K562 (cell line): ENCODE measurements around the gene PRR7. TPM values are rescaled to one million over a fixed set of nuclear protein-coding genes. Genes with fewer than 3 reads are reported as not detected.

Experiments
- ETV1 ChIP-seq: fragments of 450-650 bp; conservative IDR thresholded peaks from 2 replicates; pipeline ENCODE4 v1.6.1; 2016; ENCODE audit warnings: missing genetic modification characterization, control low read depth, low read depth, missing compliant biosample characterization
- FOS ChIP-seq: IDR thresholded peaks from 3 replicates; pipeline ENCODE4 v1.6.1; 2011; ENCODE audit not compliant: insufficient read length; ENCODE audit errors: extremely low read depth
- HCFC1 ChIP-seq: IDR thresholded peaks from 2 replicates; pipeline ENCODE4 v1.6.1; 2012; ENCODE audit warnings: low read depth, low read length, improper control_type of control experiment
- HOXB6 ChIP-seq: fragments of 250-450 bp; sonication (Bioruptor Pico); IDR thresholded peaks from 2 replicates; pipeline ENCODE4 v1.5.1; 2022; ENCODE audit warnings: mild to moderate bottlenecking, borderline replicate concordance
- MEIS2 ChIP-seq: fragments of 450-650 bp; IDR thresholded peaks from 2 replicates; pipeline ENCODE4 v1.6.1; 2014; ENCODE audit warnings: mild to moderate bottlenecking; ENCODE audit not compliant: partially characterized antibody
- MYC ChIP-seq, 2 experiments: fragments of 250-450 bp in 1 of 2; sonication (Bioruptor Pico) in 1 of 2; IDR thresholded peaks; 2 replicates each; pipeline versions ENCODE4 v1.5.1 to v1.6.1; 2012 to 2021; ENCODE audit warnings: low read depth in 2 of 2, borderline replicate concordance in 1 of 2, improper control_type of control experiment in 1 of 2, low read length in 1 of 2, mild to moderate bottlenecking in 1 of 2, moderate library complexity in 1 of 2
- NCOR1 ChIP-seq: fragments of 450-650 bp; IDR thresholded peaks from 2 replicates; pipeline ENCODE4 v1.6.1; 2016; ENCODE audit warnings: mild to moderate bottlenecking, moderate library complexity
- RBM17 ChIP-seq: fragments of 200-400 bp; formaldehyde crosslinking; IDR thresholded peaks from 2 replicates; pipeline ENCODE4 v1.6.1; 2017; ENCODE audit warnings: low read depth, mild to moderate bottlenecking, low read length, borderline replicate concordance
- RBM22 ChIP-seq: fragments of 200-400 bp; formaldehyde crosslinking; IDR thresholded peaks from 2 replicates; pipeline ENCODE4 v1.6.1; 2018; ENCODE audit warnings: low read length, low read depth; ENCODE audit not compliant: poor library complexity, severe bottlenecking
- SIRT6 ChIP-seq: IDR thresholded peaks from one replicate; pipeline ENCODE4 v1.6.1; 2012; ENCODE audit warnings: low read depth, mild to moderate bottlenecking, control low read depth, inconsistent platforms, low read length, moderate library complexity
- TAF7 ChIP-seq: fragments of 450-650 bp; IDR thresholded peaks from 2 replicates; pipeline ENCODE4 v1.6.1; 2016; ENCODE audit warnings: missing genetic modification characterization, missing compliant biosample characterization
- TBP ChIP-seq: optimal IDR thresholded peaks from 2 replicates; pipeline ENCODE3; 2011; ENCODE audit warnings: low read depth, low read length, improper control_type of control experiment
- ZFP1 ChIP-seq: fragments of 450-650 bp; formaldehyde crosslinking; IDR thresholded peaks from 2 replicates; pipeline ENCODE4 v1.4.0; 2020; ENCODE audit warnings: mild to moderate bottlenecking, mixed read lengths
- ZNF24 ChIP-seq: fragments of 450-650 bp; IDR thresholded peaks from 2 replicates; pipeline ENCODE4 v1.6.1; 2016
- ZNF324 ChIP-seq: fragments of 250-450 bp; sonication (Bioruptor Pico); IDR thresholded peaks from 2 replicates; pipeline ENCODE4 v1.4.0; 2020; ENCODE audit warnings: mild to moderate bottlenecking
- polyA plus RNA-seq, 8 experiments: library from polyadenylated mRNA; depleted of rRNA in 4 of 8; stranded (reverse) in 5 of 8; unstranded in 3 of 8; fragments of >200 nt; fragmentation: Nextera tagmentation in 2 of 8; fragmentation: Illumina TruSeq in 1 of 8; extraction: Ambion mirVana in 2 of 8; extraction: Trizol in 1 of 8; gene quantifications; 2 replicates each; pipeline versions ENCODE4 v1.2.1 to v1.2.3, GENCODE V29; 2011 to 2014; ENCODE audit warnings: inconsistent platforms in 1 of 8, missing spikeins in 1 of 8
- total RNA-seq, 7 experiments: library from RNA; depleted of rRNA in 6 of 7; stranded (reverse); fragments of >200 nt in 6 of 7; fragmentation: Illumina TruSeq in 2 of 7; extraction: Trizol in 2 of 7; gene quantifications; 2 replicates each; pipeline versions ENCODE4 v1.2.1 to v1.2.3, GENCODE V29; 2011 to 2021; ENCODE audit warnings: low replicate concordance in 1 of 7
- TF ChIP-seq, protein P1 (sequence below): fragments of 250-450 bp; sonication (Bioruptor Pico); IDR thresholded peaks from 2 replicates; pipeline ENCODE4 v1.5.0; 2021
- TF ChIP-seq, protein P2 (sequence below): fragments of 450-650 bp; formaldehyde crosslinking; IDR thresholded peaks from 2 replicates; pipeline ENCODE4 v1.4.0; 2020; ENCODE audit warnings: mild to moderate bottlenecking, moderate library complexity
- TF ChIP-seq, protein P3 (sequence below): sonication (generic); formaldehyde crosslinking; IDR thresholded peaks from 2 replicates; pipeline ENCODE4 v1.8.1; 2023; ENCODE audit warnings: mild to moderate bottlenecking, missing genetic modification reagents, moderate library complexity
- TF ChIP-seq, protein P4 (sequence below), 2 experiments: fragments of 450-650 bp; IDR thresholded peaks; 2 replicates each; pipeline ENCODE4 v1.6.1; 2018; ENCODE audit warnings: mild to moderate bottlenecking in 2 of 2, low read depth in 1 of 2; ENCODE audit not compliant: partially characterized antibody in 2 of 2

The PRR7 gene
- total and polyA plus RNA-seq, 9 of the 15 experiments (the other 6 are each of a cell fraction or from before 2014, with no cell fraction given), result 0.80 to 11.3 (median 10.4) TPM; not detected in 4

- TF ChIP-seq ETV1 (tag) (peak; percentile 69), ZFP1 (no peak), TBP (no peak), ZNF24 (no peak), ZNF324 (CRISPR knock-in tag) (no peak), MYC (IDR thresholded peaks at IDR 0.05; ENCODE audit: low read depth, low read length) (0 out of 2 replicates have a peak, but pooled peaks have one; percentile 34), MYC (CRISPR knock-in tag; IDR thresholded peaks at IDR 0.05; ENCODE audit: borderline replicate concordance, low read depth) (no peak), RBM17 (no peak), MEIS2 (peak; percentile 36), RBM22 (no peak), TAF7 (no peak), SIRT6 (no peak), FOS (no peak), HCFC1 (no peak), HOXB6 (CRISPR knock-in tag) (no peak), NCOR1 (peak; percentile 21; the same call in 1 of the 2 replicates)
- TF ChIP-seq, protein P1, sequence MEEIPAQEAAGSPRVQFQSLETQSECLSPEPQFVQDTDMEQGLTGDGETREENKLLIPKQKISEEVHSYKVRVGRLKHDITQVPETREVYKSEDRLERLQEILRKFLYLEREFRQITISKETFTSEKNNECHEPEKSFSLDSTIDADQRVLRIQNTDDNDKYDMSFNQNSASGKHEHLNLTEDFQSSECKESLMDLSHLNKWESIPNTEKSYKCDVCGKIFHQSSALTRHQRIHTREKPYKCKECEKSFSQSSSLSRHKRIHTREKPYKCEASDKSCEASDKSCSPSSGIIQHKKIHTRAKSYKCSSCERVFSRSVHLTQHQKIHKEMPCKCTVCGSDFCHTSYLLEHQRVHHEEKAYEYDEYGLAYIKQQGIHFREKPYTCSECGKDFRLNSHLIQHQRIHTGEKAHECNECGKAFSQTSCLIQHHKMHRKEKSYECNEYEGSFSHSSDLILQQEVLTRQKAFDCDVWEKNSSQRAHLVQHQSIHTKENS (CRISPR knock-in tag), result no peak
- TF ChIP-seq, protein P2, sequence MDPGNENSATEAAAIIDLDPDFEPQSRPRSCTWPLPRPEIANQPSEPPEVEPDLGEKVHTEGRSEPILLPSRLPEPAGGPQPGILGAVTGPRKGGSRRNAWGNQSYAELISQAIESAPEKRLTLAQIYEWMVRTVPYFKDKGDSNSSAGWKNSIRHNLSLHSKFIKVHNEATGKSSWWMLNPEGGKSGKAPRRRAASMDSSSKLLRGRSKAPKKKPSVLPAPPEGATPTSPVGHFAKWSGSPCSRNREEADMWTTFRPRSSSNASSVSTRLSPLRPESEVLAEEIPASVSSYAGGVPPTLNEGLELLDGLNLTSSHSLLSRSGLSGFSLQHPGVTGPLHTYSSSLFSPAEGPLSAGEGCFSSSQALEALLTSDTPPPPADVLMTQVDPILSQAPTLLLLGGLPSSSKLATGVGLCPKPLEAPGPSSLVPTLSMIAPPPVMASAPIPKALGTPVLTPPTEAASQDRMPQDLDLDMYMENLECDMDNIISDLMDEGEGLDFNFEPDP (CRISPR knock-in tag), result no peak
- TF ChIP-seq, protein P3, sequence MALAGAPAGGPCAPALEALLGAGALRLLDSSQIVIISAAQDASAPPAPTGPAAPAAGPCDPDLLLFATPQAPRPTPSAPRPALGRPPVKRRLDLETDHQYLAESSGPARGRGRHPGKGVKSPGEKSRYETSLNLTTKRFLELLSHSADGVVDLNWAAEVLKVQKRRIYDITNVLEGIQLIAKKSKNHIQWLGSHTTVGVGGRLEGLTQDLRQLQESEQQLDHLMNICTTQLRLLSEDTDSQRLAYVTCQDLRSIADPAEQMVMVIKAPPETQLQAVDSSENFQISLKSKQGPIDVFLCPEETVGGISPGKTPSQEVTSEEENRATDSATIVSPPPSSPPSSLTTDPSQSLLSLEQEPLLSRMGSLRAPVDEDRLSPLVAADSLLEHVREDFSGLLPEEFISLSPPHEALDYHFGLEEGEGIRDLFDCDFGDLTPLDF, result no peak
- TF ChIP-seq, protein P4, sequence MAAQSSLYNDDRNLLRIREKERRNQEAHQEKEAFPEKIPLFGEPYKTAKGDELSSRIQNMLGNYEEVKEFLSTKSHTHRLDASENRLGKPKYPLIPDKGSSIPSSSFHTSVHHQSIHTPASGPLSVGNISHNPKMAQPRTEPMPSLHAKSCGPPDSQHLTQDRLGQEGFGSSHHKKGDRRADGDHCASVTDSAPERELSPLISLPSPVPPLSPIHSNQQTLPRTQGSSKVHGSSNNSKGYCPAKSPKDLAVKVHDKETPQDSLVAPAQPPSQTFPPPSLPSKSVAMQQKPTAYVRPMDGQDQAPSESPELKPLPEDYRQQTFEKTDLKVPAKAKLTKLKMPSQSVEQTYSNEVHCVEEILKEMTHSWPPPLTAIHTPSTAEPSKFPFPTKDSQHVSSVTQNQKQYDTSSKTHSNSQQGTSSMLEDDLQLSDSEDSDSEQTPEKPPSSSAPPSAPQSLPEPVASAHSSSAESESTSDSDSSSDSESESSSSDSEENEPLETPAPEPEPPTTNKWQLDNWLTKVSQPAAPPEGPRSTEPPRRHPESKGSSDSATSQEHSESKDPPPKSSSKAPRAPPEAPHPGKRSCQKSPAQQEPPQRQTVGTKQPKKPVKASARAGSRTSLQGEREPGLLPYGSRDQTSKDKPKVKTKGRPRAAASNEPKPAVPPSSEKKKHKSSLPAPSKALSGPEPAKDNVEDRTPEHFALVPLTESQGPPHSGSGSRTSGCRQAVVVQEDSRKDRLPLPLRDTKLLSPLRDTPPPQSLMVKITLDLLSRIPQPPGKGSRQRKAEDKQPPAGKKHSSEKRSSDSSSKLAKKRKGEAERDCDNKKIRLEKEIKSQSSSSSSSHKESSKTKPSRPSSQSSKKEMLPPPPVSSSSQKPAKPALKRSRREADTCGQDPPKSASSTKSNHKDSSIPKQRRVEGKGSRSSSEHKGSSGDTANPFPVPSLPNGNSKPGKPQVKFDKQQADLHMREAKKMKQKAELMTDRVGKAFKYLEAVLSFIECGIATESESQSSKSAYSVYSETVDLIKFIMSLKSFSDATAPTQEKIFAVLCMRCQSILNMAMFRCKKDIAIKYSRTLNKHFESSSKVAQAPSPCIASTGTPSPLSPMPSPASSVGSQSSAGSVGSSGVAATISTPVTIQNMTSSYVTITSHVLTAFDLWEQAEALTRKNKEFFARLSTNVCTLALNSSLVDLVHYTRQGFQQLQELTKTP (IDR thresholded peaks at IDR 0.05; ENCODE audit: low read depth in 1 of 2, partially characterized antibody in 2 of 2), result no peak
These were observed 32.4 kb downstream of the PRR7 start (continued) for GRCh38 chr5:177478711-177479646.
